Caco-2 (cell line): ENCODE results near the gene AGMAT. TPM values are rescaled to one million over a fixed set of nuclear protein-coding genes. Genes with fewer than 3 reads are reported as not detected.

ENCODE experiments used
- BruUV-seq: library from RNA; stranded (reverse); fragments of 400-500 nt; replicated peaks from 2 replicates; lab custom pipeline; 2021; lab: Mats Ljungman, UMichigan
- CTCF ChIA-PET: fragments of 300-600 bp; sonication (Branson Sonifier 250); formaldehyde crosslinking; loops from one replicate; lab custom pipeline; 2022; ENCODE audit warnings: antibody characterized with exemption; lab: Charles Lee
- POLR2A ChIA-PET: fragments of 300-600 bp; sonication (Branson Sonifier 250); formaldehyde crosslinking; loops from one replicate; lab custom pipeline; 2022; ENCODE audit warnings: antibody characterized with exemption; lab: Charles Lee
- DNase-seq, 2 experiments: peaks; one replicate each; pipeline versions ENCODE4 v3.0.0 to v3.0.0-alpha.2; 2020 to 2022
- H3K27me3 ChIP-seq: replicated peaks from 2 replicates; pipeline ENCODE4 v1.6.0; 2011; ENCODE audit warnings: low read length; ENCODE audit not compliant: control insufficient read depth, insufficient read depth
- H3K36me3 ChIP-seq: 2 replicates; pipeline ENCODE4 v1.5.1; 2011; ENCODE audit warnings: low read length; ENCODE audit not compliant: control insufficient read depth, insufficient read depth
- H3K4me1 ChIP-seq: fragments of 250-450 bp; sonication (Bioruptor Pico); 2 replicates; pipeline ENCODE4 v1.5.1; 2020; ENCODE audit warnings: mild to moderate bottlenecking
- H3K4me3 ChIP-seq: 2 replicates; pipeline ENCODE4 v1.5.1; 2011; ENCODE audit warnings: low read depth, mild to moderate bottlenecking, control low read depth, low read length
- H3K9me3 ChIP-seq: fragments of 250-450 bp; sonication (Bioruptor Pico); 2 replicates; pipeline ENCODE4 v1.5.1; 2020; ENCODE audit warnings: mild to moderate bottlenecking, moderate library complexity
- H3K27ac Mint-ChIP-seq: one replicate; pipeline ENCODE4 v1.8.0; 2022; ENCODE audit warnings: mixed read lengths; ENCODE audit not compliant: unreplicated experiment
- H3K27me3 Mint-ChIP-seq: one replicate; pipeline ENCODE4 v1.8.0; 2022; ENCODE audit warnings: mixed read lengths; ENCODE audit not compliant: insufficient read depth, unreplicated experiment
- H3K36me3 Mint-ChIP-seq: one replicate; pipeline ENCODE4 v1.8.0; 2022; ENCODE audit warnings: mild to moderate bottlenecking, mixed read lengths; ENCODE audit not compliant: insufficient read depth, unreplicated experiment
- H3K4me1 Mint-ChIP-seq: one replicate; pipeline ENCODE4 v1.8.0; 2022; ENCODE audit warnings: low read depth, mixed read lengths; ENCODE audit not compliant: unreplicated experiment
- H3K4me3 Mint-ChIP-seq: one replicate; pipeline ENCODE4 v1.8.0; 2022; ENCODE audit warnings: mild to moderate bottlenecking, moderate library complexity, mixed read lengths; ENCODE audit not compliant: unreplicated experiment
- H3K9me3 Mint-ChIP-seq: one replicate; pipeline ENCODE4 v1.8.0; 2022; ENCODE audit warnings: mixed read lengths; ENCODE audit not compliant: unreplicated experiment
- intact Hi-C: fragments of 100-400 bp; cut with micrococcal nuclease; formaldehyde crosslinking; loops from one replicate; pipeline ENCODE4 v1.10.0; 2022; ENCODE audit not compliant: unreplicated experiment
- total RNA-seq: library from RNA; stranded (reverse); gene quantifications from 2 replicates; pipeline ENCODE4 v1.2.3, GENCODE V29; 2022
- TF ChIP-seq, protein P1 (sequence below), 2 experiments: fragments of 200-600 bp in 1 of 2; IDR thresholded peaks; 1 replicate in 1 of 2; 2 replicates in 1 of 2; pipeline versions ENCODE4 v1.5.1 to v1.8.0; 2011 to 2022; ENCODE audit warnings: antibody characterized with exemption in 1 of 2, control low read depth in 1 of 2, inconsistent platforms in 1 of 2, low read depth in 1 of 2, low read length in 1 of 2, mild to moderate bottlenecking in 1 of 2, moderate library complexity in 1 of 2; ENCODE audit not compliant: insufficient read depth in 1 of 2, severe bottlenecking in 1 of 2, unreplicated experiment in 1 of 2

Gene AGMAT
- total RNA-seq, 1 experiment from 2014 or later: 48.3 TPM

DNA sequence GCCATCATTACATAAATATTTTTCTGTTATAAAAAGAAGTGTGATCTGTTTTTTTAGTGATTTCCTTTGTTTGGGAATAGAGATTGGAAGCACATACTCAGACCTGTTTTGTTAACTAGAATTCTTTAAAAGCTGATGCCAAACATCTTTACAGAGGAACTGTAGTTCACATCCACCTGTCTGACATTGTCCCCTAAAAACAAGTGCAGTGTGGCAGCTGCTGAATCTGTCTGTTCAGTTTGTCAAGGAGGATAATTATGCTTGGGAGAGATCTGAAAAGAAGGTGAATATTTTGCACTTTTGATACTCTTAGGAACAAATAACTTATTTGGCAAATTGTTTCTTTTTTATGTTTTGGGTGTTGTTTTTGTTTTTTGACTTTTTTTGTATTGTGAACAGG is 13.6 kb downstream of the AGMAT start:
- Histone ChIP-seq H3K4me1 (no peaks in the 10 kb centered on the region), H3K4me3 (no peak overlapping the region), H3K9me3 (no peaks in the 10 kb centered on the region), H3K36me3 (peaks cover 2% of the 10 kb centered on the region; the same call in 1 of the 2 replicates), H3K27me3 (no peaks in the 10 kb centered on the region)
- H3K4me1 Mint-ChIP-seq: no peaks in the 10 kb centered on the region
- no peak for DNase-seq
- intact Hi-C loops: no loop called here
- TF ChIP-seq, protein P1, sequence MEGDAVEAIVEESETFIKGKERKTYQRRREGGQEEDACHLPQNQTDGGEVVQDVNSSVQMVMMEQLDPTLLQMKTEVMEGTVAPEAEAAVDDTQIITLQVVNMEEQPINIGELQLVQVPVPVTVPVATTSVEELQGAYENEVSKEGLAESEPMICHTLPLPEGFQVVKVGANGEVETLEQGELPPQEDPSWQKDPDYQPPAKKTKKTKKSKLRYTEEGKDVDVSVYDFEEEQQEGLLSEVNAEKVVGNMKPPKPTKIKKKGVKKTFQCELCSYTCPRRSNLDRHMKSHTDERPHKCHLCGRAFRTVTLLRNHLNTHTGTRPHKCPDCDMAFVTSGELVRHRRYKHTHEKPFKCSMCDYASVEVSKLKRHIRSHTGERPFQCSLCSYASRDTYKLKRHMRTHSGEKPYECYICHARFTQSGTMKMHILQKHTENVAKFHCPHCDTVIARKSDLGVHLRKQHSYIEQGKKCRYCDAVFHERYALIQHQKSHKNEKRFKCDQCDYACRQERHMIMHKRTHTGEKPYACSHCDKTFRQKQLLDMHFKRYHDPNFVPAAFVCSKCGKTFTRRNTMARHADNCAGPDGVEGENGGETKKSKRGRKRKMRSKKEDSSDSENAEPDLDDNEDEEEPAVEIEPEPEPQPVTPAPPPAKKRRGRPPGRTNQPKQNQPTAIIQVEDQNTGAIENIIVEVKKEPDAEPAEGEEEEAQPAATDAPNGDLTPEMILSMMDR (IDR thresholded peaks at IDR 0.05; ENCODE audit: insufficient read depth in 1 of 2, low read depth in 1 of 2, low read length in 1 of 2, severe bottlenecking in 1 of 2, unreplicated experiment in 1 of 2): no peak
- ChIA-PET POLR2A (no interaction called here), CTCF (no interaction called here)
- H3K9me3 Mint-ChIP-seq: no peaks in the 10 kb centered on the region
- BruUV-seq: TSS peak; percentile 16
- no peaks in the 10 kb centered on the region for H3K27me3 Mint-ChIP-seq
- H3K36me3 Mint-ChIP-seq: peaks cover 59% of the 10 kb centered on the region
- no peak overlapping the region for H3K27ac Mint-ChIP-seq
- no peak overlapping the region for H3K4me3 Mint-ChIP-seq

DNA sequence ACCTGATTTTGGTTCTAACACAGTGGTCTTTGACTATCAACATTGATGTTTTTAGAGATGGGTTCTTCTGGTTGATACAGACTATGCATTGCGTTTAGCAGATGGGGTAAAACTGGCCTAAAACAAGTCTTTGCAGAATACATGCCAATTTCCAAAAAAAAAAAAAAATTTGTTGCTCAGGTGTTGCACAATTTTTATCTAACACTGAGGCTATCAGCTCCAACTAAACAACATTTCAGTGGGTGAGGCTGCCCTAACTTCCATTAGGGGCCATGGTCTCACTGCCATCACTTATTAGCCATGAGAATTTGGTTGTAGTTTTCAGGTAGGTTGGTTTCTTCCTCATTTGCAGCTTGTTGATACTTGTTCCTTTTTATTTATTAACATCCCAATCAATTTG is 14.0 kb downstream of the AGMAT start:
- ChIA-PET POLR2A (no interaction called here), CTCF (no interaction called here)
- Histone ChIP-seq H3K9me3 (no peaks in the 10 kb centered on the region), H3K36me3 (peaks cover 2% of the 10 kb centered on the region; the same call in 1 of the 2 replicates), H3K27me3 (no peaks in the 10 kb centered on the region), H3K4me1 (no peaks in the 10 kb centered on the region), H3K4me3 (no peak overlapping the region)
- no peak overlapping the region for H3K27ac Mint-ChIP-seq
- no peak overlapping the region for H3K4me3 Mint-ChIP-seq
- no TSS peak for BruUV-seq
- TF ChIP-seq, protein P1 (IDR thresholded peaks at IDR 0.05; ENCODE audit: insufficient read depth in 1 of 2, low read depth in 1 of 2, low read length in 1 of 2, severe bottlenecking in 1 of 2, unreplicated experiment in 1 of 2): no peak
- H3K36me3 Mint-ChIP-seq: peaks cover 62% of the 10 kb centered on the region
- no peaks in the 10 kb centered on the region for H3K4me1 Mint-ChIP-seq
- no peaks in the 10 kb centered on the region for H3K27me3 Mint-ChIP-seq
- no peaks in the 10 kb centered on the region for H3K9me3 Mint-ChIP-seq
- intact Hi-C loops: no loop called here
- DNase-seq: no peak

DNA sequence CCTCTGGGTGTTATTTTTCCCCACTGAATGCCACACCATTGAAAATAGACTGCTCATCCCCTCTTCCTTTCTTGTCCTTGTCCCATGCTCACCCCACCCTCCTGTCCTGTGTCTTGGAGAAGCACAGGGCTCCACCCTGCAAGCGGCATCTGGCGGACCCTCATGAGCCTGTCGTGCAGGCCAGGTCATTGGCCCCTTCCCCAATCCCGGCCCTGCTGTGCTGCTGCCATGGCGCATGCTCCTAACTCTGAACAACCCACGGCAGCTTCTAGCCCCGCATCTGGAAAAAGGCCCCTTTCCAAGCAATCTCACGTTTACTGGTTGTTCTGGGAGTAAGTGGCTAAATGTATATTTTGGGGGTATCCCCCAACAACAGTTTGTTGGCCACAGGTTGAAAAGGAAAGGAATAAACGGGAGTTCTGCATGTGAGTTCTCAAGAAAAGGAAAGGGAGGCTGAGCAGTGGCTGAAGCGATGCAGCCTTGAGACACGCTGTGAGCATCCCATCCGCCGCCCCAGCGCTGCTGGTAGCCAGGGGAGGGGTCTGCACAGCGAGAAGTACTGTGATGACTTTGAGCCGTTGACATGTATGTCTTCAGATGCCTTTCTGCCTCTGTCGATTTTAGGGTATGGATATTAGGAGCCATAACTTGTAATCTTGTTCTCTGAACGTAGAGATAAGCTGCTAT is 16.3 kb downstream of the AGMAT start:
- H3K27me3 Mint-ChIP-seq: no peaks in the 10 kb centered on the region
- H3K27me3 ChIP-seq: no peaks in the 10 kb centered on the region
- no peaks in the 10 kb centered on the region; the same call in 1 of the 2 replicates for H3K36me3 ChIP-seq
- no peak overlapping the region for H3K4me3 Mint-ChIP-seq
- TSS peak; percentile 8 for BruUV-seq
- no peaks in the 10 kb centered on the region for H3K9me3 Mint-ChIP-seq
- intact Hi-C loops: no loop called here
- no peaks in the 10 kb centered on the region for H3K4me1 Mint-ChIP-seq
- no peaks in the 10 kb centered on the region for H3K9me3 ChIP-seq
- ChIA-PET POLR2A (no interaction called here), CTCF (no interaction called here)
- H3K4me3 ChIP-seq: no peak overlapping the region
- TF ChIP-seq, protein P1 (IDR thresholded peaks at IDR 0.05; ENCODE audit: insufficient read depth in 1 of 2, low read depth in 1 of 2, low read length in 1 of 2, severe bottlenecking in 1 of 2, unreplicated experiment in 1 of 2): no peak
- H3K36me3 Mint-ChIP-seq: peaks cover 63% of the 10 kb centered on the region
- no peaks in the 10 kb centered on the region for H3K4me1 ChIP-seq
- H3K27ac Mint-ChIP-seq: no peak overlapping the region
- no peak for DNase-seq
